Middle frontal gyrus (tissue), 1 donor: ENCODE measurements around the gene CCDC73.
"Not testable (repeated sequence)": the region's sequence is repeated elsewhere in the genome, so short reads cannot be mapped to it uniquely, and the experiment has no call there.

Source experiments
- DNase-seq: peaks from one replicate; pipeline ENCODE4 v3.0.0-alpha.2; 2015; ENCODE audit warnings: low spot score; ENCODE audit errors: extremely low spot score

Gene CCDC73

GRCh38 chr11:32596114-32596513 is 198.3 kb downstream of the CCDC73 start:
- not testable (repeated sequence) for DNase-seq

DNA sequence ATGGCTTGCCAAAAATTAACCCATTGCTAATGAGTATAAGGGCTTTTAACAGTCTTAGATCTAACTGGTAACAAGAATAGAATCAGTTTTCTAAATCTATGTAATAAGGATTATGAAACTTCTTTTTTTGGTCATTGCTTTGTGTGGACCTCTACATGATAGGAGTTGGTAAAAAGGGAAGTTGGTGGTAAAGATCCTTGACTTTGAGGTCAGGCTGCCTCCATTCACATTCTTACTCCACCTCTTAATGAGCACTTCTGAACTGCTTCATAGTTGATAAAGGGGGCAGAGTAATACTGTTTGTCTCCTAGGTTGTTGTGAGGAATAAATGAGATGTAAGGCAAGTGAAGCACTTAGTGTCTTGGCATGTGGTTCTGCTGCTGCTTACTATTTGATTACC is 200.2 kb downstream of the CCDC73 start:
- no peak for DNase-seq

DNA sequence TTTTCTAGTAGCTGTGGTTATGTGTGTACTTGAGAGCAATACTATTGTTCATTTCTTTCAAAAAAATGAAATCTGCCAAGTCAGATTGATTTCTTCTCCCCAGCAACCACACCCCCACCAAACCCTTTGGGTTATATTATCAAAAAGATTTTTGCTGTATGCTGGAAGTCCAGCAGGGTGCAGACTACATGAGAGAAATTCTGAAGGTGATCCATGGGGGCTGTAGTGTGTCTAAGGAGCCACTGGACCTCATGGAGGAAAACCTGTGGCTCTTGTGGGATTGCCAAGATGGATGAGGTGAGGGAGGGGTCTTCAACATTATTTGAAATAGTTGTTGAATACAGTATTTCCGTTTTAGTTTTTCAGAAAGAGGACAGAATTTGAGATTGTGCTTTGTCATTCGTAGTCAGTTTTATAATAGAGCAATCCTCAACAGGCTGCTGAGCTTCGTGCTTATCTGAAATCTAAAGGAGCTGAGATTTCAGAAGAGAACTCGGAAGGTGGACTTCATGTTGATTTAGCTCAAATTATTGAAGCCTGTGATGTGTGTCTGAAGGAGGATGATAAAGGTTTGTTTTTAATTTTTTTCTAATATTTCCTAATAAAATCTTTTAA is 207.8 kb downstream of the CCDC73 start:
- no peak for DNase-seq

DNA sequence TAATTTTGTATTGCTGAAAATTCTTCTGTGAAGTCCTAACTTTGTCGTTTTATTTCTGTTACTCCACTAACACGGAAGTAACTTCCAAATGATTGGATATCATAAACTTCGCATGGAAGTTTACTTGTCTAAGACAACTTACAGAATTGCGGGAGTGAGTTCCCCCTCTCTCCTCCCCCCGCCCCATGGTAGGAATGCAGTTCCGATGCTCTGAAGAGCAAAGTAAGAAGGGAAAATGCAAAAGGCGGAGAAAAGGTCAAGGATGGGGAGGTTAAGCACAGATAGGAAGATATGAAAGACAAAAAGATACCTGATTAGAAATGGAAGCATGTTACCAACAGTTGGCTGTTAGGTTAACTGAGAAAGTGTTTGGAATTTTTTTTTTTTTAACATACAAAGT is 209.5 kb downstream of the CCDC73 start:
- DNase-seq: no peak

DNA sequence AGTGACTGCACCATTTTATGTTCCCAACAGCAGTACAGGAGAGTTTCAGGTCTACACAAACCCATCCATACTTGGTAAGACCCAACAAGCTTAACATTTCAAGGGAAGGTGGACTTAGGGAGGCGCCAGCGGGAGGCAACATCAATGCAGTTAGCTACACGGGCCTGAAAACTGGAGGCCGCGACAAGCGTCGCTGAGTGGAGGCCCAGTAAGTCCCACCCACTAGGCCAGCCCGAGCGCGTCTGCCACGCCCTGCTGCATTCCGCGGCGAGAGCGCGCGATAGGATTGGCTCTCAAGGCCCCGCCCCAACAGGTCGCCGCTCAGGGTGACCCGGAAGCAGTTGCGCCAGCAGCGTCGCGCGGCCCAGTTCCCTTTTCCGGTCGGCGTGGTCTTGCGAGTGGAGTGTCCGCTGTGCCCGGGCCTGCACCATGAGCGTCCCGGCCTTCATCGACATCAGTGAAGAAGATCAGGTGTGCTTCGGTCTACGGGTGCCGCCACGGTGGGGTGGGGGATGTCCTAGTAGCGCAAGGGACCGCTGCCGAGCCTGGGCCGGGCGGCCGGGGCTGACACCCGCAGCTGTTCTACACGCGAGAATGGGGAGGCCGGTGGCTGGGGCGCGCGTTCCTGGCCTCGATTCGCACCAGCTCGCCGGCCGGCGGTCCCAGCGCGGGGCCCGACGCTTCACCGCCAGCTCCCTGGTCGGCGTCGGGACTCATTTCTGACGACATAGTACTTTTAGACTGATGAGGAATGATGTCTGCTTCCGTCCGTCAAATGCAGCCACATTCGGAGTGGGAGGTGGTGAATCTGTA is 210.8 kb downstream of the CCDC73 start, which contains the start of gene EIF3M:
EIF3M (plus strand) TSS at position 373 of the 813 bp plus-strand sequence; CDS start at position 430, 57 bp downstream.
- DNase-seq: peak; percentile 93

DNA sequence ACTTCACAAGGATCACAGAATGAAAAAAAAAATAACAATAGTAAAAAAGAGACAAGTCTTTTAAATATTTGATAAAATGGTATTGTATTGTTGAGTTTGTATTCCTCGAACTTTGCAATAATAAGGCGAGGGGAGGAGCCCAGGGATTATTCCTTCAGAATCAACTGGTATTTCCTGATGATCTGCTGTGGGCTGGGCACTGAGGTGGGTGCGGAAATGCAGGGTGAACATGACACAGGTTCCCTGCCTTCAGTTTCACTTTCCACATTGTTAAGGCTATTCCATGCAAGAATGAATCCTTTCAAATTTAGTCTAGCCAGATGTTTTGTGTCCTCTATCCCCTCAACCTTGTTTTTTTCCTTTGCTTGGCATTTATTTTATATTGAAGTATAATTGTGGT is 212.9 kb downstream of the CCDC73 start:
- no peak for DNase-seq

GRCh38 chr11:32580967-32581366 is 213.5 kb downstream of the CCDC73 start:
- DNase-seq: no peak

GRCh38 chr11:32576456-32576855 is 218.0 kb downstream of the CCDC73 start:
- DNase-seq: no peak

- DNase-seq: no peak
These were observed 219.4 kb downstream of the CCDC73 start for GRCh38 chr11:32575070-32575469.

DNA sequence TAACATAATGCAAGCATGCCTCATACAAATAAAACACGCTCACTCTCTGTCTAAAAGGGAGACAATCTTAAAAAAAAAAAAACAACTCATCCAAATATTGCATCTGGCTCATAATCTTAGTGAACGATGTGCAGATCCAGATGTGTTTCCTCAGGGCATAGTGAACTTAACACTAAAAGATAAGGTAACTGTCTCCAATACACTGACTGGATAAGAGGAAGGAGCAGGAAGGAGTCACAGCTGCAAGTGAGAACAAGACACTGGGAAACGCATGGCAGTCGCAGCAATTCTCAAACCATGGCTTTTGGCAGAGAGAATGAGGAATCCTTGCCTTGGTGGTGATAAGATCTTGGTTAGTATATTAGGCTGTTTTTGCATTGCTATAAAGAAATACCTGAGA is 220.0 kb downstream of the CCDC73 start:
- no peak for DNase-seq

DNA sequence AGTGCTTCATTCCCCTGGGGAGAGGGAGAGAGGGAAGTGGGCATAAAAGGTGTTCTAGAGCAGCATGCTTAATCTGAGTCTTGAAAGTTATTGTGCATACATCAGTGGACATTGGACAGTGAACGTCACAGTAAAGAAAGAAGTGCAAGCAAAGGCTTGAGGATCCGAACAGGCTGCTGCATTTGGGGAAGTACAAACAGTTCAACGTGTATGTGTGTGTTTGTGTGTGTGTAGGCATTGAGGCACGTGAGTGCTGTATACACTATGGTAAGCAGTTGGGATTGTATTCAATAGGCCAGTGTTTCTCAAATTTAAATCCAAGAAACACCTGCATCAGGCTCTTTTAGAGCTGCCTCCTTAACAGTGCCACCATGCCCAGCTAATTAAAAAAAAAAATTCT is 221.2 kb downstream of the CCDC73 start:
- no peak for DNase-seq

GRCh38 chr11:32571039-32571438 is 223.4 kb downstream of the CCDC73 start:
- no peak for DNase-seq

DNA sequence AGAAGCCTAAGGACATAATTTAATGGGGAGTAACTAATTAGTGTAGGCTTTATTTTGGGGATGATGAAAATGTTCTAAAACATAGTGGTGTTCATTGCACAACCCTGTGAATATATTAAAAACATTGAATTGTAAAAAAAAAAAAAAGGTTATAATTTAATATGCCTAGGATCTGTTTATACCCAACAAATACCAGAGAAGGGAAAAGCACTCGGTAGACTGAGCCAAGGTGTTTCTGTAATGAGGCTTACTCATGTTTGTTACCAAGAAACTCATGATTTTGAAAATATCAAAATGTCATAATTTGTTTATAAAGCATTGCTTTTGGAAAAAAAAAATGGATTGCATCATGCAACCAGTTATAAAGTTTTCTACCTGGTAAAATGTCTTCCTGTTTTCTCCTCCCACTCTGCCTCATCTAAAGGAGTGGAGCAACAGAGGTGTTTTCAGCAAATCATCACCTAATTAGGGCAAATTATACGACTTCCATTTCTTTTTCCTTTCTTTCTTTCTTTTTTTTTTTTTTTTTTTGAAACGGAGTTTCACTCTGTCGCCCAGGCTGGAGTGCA is 225.1 kb downstream of the CCDC73 start:
- no peak for DNase-seq

- DNase-seq: no peak
These were observed 227.3 kb downstream of the CCDC73 start for GRCh38 chr11:32567154-32567553.

DNA sequence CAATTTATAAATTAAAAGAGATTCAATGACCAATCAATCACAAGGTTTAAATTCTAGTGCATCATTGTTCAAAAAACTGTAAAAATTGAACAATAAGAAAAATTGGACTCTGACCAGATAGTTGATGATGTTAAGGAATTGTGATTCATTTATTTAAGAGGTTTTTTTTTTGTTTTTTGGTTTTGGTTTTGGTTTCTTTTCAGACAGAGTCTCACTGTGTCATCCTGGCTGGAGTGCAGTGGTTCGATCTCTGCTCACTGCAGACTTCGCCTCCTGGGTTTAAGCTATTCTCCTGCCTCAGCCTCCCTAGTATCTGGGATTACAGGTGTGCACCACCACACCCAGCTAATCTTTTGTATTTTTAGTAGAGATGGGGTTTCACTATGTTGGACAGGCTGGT is 227.9 kb downstream of the CCDC73 start:
- DNase-seq: no peak

DNA sequence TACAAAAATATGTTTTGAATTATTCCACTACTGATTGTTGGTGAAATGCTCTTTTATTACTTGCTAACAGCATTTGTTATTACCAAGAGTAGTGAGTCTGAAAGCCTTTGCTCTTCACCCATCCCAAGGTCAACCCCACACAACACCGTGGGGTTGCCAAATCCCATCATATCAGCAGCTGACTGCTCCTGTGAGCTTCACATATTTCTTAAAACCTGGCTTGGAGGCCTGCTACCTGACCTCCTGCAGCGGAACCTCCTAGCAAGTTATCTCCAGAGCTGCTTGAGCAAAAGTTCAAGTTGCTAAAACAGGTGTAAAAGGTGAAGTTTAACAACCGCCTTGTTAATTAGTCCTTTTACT is 230.9 kb downstream of the CCDC73 start:
- DNase-seq: no peak

DNA sequence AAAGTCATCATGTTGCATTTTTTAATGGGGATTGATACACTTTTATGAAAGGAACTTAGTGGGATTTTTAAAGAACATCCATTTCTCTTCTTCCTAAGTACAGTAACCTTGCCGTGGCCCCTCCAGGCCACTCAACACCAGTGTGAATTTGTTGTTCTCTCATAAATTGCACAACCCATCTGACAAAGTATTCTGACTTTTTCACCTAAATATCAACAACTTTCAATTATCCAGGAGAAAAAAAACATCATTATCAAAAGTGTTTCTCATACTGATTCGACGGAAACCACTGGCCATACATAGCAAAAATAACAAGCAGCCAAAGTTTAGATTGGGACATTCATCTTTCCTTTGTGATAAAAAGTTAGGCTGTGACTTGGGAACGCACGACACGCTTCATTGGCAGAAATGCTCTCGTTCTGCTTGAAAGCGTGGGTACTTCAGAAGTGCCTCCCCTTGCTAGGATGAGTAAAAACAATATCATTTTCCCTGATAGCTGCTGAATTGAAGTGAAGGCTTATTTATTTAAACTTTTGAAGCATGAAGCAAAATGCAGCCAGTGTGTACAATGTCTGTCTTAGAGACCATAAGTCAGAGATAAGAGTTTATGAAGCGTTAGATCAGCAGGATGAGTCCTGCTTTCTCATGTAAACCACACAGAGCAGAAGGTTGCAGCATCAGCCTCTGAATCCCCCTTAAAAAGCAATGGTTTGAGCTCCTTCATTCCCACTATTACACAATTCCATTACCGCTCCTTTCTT is 231.4 kb downstream of the CCDC73 start:
- no peak for DNase-seq

- no peak for DNase-seq
These were observed 232.6 kb downstream of the CCDC73 start for GRCh38 chr11:32561835-32562234.

DNA sequence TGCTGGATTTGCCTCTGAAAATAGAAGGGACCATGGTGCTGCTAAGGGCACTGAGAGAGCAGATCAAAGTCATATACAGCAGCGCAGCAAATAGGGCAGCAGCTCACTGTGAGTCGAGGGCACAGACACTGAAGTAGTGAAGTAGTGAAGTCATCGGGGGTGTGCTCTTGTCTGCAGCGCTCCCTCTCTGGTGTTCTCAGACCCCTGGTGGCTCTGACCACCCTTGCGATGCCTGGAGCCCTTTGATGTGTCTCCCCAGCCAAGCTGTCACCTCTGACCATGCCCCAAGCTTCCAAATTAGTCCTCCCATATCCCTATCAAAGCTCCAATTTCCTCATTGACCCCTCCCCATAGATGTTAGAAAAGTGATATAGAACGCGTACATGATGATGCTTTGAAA is 238.6 kb downstream of the CCDC73 start:
- no peak for DNase-seq

DNA sequence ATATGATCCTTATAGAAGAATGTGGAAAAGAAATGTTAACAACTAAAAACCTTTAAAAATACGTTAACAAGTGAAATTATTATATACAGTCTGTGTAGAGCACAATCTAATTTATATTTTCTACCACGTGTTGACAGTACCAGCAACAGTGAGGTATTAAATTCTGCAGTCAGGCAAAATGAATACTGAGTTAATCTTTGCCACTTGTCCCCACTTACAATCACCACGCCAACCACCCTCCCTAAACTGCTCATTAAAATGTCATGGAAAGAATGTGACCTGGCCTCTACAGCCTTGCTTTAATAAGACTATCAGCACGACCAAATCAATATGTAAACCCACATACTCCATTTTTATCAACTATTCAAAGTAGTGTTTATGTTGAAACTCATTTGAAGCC is 239.4 kb downstream of the CCDC73 start:
- no peak for DNase-seq
